HuH-7.5 (cell line): Measurements from ENCODE around the gene LENG9.
"Not testable (repeated sequence)": the region's sequence is repeated elsewhere in the genome, so short reads cannot be mapped to it uniquely, and the experiment has no call there.

Experiments used
- DNase-seq: peaks from one replicate; pipeline ENCODE4 v3.0.0; 2011; ENCODE audit warnings: low spot score

Gene LENG9

DNA sequence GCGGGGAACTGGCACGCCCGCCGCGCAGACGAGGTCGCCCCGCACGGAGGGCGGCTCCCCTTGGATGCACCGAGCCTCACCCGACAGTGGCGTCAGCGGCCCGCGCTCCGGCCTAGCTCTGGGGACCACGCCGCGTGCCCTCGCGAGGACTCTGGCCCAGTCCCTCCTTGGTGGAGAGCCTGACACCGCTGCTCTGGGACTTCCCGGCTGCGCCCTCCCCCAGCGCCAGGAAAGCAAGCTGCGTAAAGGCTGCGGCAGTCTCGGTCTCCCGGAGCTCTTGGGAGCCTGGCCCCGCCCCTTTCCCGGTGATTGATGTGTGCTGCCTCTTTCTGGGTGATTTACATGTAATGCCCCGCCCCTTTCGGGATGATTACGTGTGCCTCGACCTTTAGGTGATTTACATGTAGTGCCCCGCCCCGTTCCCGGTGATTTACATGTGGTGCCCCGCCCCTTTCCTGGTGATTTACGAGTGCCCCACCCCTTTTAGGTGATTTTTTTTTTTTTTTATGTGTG, at the start of gene LENG9:
Gene LENG9, minus strand, starts transcription at position 248 of the 513 bp plus-strand sequence. CDS start 252 bp downstream, outside the sequence.
- no peak for DNase-seq

- not testable (repeated sequence) for DNase-seq
These were observed 45.8 kb upstream of the LENG9 start for GRCh38 chr19:54509200-54509940.

- DNase-seq, result not testable (repeated sequence)
These were observed 44.9 kb upstream of the LENG9 start for GRCh38 chr19:54508487-54508886.

- no peak for DNase-seq
These were observed 44.2 kb upstream of the LENG9 start for GRCh38 chr19:54507824-54508223.

DNA sequence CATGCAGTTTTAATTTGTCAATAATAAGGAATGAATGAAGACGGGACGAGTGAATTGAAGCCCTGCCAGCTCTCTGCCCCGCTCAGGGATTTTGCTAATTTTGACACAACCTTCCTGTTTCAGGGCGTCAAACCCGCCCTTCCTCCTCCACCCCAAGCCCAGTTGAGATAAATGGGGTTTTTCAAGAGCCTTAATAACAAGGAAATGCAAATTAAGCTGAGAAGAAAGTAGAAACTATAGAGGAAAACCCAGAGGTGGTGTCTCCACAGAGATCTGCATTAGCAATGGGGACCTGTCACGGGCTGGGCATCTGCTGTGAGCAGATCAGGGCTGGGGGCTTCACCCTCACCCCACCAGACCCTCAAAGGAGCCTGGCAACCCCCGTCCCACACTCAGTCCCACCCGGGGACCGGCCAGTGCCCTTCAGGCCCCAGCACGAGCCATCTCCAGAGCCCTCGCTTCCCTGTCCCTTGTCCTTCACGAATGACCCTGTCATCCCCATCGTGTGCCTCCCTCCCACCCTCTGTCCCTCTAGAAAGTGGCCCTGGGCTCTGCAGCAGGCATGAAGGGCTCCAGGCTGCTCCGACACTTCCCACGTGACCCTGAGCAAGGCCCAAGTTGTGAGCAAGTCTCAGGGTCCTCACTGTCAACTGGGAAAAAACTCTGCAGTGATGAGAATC, 43.6 kb upstream of the LENG9 start:
- not testable (repeated sequence) for DNase-seq

DNA sequence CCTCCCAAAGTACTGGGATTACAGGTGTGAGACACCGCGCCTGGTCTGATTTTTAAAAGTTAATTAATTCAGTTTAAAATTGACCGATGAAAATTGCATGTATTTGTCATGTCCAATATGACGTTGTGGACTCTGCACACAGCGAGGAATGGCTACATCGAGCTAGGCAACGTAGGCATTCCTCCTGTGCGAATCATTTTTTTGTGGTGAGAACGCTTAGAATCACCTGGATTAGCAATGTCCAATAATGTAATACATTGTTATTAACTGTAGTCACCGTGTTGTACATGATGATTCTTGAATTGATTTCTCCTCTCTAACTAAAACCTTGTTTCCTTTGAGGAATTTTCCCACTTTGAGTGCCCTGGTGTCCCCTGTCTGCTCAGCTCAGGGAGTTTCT, 42.5 kb upstream of the LENG9 start:
- DNase-seq, result no peak

- not testable (repeated sequence) for DNase-seq
These were observed 42.0 kb upstream of the LENG9 start for GRCh38 chr19:54505542-54505941.

DNA sequence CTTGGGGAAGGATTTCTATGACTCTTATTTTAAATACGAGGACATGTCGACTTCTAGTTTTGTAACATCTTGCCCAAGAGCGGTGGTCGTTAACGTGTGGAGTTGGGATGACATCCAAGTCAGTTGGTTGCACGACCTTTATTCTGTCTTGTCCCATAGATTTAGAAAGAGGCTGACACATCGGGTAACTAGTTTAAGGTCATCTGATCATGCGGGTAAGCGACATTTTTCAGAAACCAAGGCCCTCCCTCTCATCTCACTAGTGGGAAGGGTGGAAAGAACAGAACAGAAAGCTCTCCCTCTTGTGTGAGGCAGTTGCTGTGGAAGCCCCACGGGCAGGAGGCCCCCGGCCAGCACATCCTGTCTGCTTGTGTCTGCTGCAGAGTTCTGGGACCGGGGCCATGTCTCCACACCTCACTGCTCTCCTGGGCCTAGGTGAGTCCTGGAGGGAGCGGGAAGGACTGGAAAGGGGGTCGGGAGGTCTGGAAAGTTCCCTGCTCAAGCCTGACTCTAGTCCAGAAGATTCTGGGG, 39.0 kb upstream of the LENG9 start, which contains the start of gene LAIR2:
Gene LAIR2, plus strand, starts transcription at position 314 of the 531 bp plus-strand sequence. Its CDS starts 88 bp downstream, at position 402.
- no peak for DNase-seq

GRCh38 chr19:54498451-54498772, 34.8 kb upstream of the LENG9 start:
- not testable (repeated sequence) for DNase-seq

- DNase-seq, result not testable (repeated sequence)
These were observed 34.3 kb upstream of the LENG9 start for GRCh38 chr19:54497747-54498450.

- not testable (repeated sequence) for DNase-seq
These were observed 31.7 kb upstream of the LENG9 start for GRCh38 chr19:54495284-54495683.

DNA sequence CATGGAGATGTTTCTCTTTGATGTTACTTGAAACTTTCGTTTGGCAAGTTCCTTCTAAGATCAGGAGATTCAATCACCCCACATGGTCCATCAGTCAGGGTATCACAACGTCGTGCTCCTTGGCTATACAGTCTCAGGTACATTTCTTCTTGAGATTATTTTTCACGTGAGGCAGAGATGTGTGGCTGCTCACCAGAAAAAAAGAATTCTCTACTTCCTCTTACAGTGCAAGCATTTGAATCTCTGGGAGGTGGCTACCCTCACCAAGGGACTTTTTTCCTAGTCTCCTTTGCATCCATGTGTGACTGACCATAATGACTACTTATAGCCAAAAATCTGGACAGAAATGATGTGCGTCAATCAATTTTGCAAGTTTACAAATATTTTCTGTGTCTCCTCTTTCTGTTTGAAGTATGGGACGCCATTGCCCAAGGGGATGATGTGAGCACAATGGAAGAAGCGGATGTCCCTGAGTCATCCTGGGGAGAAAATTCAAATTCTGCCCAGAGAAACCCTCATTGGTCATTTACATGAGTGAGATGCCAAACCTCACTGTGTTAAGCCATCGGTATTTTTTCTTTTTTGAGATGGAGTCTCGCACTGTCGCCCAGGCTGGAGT, 30.5 kb upstream of the LENG9 start:
- no peak for DNase-seq

- not testable (repeated sequence) for DNase-seq
These were observed 29.5 kb upstream of the LENG9 start for GRCh38 chr19:54493056-54493455.

GRCh38 chr19:54492568-54492967, 29.0 kb upstream of the LENG9 start:
- no peak for DNase-seq

GRCh38 chr19:54489766-54490165, 26.2 kb upstream of the LENG9 start:
- no peak for DNase-seq

- DNase-seq, result no peak
These were observed 25.8 kb upstream of the LENG9 start for GRCh38 chr19:54489341-54489740.

DNA sequence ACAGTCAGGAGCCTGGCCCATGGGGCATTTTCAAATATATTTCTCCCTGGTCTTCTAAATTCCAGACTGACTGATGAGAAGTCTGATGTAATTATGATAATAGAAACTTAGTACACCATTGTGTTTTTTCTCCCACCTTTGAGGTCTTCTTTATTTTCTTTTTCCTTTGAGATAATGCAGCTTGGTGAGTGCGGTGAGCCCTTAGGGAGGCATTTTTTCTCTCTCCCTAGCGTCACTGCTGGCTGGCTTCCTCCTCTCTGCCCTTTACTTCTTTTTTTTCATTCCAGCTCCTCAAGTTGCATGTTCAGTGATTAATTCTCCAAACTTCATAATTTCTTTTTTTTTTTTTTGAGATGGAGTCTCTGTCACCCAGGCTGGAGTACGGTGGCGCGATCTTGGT, 22.3 kb upstream of the LENG9 start:
- no peak for DNase-seq

GRCh38 chr19:54484451-54484850, 20.9 kb upstream of the LENG9 start:
- no peak for DNase-seq

DNA sequence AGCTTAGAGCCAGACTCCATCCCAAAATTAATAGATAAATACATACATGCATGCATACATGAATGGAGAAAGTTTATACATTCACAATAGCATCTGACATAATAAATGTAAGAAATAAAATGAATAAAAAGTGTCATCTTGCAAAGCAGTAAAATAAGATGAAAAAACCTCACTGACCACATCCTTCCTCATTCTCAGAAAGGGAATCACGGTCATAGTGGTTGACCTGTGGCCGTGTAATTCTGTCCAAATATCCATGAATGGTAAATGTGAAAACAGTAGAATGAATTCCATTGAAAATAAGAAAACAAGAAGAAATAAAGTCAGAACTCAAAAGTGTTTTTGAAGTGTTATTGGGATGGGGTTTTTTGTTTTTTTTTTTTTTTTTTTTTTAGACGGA, 19.3 kb upstream of the LENG9 start:
- DNase-seq, result no peak

DNA sequence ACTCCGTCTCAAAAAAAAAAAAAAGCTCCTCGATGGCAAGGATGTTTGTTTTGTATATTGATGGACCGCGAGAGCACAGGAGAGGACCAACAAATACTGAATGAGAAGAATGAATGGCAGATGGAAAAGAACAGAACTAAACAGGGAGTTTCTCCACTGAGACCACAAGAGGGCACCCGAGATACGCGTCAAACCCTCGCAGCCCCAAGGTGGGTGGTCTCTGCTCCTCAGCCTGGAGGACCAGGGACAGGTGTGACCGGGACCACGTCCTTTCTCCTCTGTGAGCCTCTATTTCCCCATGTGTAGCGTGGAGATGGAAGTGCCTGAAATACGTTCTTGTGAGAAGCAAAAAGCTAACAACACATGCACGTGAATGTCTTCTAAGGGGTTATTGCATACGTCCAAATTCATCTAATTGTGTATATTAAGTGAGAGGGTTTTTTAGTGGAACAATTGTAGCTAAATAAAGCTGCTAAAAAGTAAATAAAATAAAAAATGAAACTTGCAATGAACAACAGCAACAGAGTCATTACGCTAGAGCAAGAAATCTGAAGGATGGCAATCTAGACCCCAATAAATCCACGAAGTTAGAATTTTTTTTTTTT, 17.9 kb upstream of the LENG9 start:
- DNase-seq, result no peak

DNA sequence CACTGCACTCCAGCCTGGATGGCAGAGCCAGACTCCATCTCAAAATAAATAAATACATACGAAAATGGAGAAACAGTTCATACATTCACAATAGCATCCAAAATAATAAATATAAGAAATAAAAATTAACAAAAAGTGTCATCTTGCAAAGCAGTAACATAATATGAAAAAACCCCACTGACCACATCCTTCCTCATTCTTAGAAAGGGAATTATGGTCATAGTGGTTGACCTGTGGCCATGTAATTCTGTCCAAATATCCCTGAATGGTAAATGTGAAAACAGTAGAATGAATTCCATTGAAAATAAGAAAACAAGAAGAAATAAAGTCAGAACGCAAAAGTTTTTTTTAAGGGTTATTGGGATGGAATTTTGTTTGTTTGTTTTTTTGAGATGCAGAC, 16.5 kb upstream of the LENG9 start:
- no peak for DNase-seq
